Epithelial cell of prostate (primary cell): Measurements from ENCODE around the gene ANGPTL1.

Source experiments
- DNase-seq: peaks from one replicate; pipeline ENCODE4 v3.0.0-alpha.2; 2011; ENCODE audit warnings: low read depth, low spot score
- H3K27ac ChIP-seq: fragments of 450-650 bp; 2 replicates; pipeline ENCODE4 v1.5.1; 2017; ENCODE audit warnings: mild to moderate bottlenecking

The ANGPTL1 gene, protein sequence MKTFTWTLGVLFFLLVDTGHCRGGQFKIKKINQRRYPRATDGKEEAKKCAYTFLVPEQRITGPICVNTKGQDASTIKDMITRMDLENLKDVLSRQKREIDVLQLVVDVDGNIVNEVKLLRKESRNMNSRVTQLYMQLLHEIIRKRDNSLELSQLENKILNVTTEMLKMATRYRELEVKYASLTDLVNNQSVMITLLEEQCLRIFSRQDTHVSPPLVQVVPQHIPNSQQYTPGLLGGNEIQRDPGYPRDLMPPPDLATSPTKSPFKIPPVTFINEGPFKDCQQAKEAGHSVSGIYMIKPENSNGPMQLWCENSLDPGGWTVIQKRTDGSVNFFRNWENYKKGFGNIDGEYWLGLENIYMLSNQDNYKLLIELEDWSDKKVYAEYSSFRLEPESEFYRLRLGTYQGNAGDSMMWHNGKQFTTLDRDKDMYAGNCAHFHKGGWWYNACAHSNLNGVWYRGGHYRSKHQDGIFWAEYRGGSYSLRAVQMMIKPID

DNA sequence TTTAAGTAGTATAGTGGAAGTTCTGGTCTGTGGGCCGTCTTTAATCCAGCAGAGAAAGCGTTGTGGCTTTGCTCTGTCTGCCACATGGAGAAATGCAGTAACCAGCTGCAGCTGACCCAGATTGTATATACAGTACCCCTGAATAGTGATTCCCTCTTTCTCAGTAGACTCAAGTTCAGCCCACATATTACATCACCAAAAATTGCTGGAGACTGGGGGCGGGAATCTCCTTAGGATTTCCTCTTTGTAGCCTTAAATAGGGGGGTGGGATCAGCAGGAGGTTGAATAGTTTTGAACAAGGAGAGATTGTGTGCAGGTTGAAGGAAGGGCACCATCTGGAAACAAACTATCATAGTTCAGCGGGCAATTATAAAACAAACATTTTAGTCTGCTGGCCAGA, at the start of gene ANGPTL1:
Gene ANGPTL1 (minus strand): TSS at position 134 of the 400 bp plus-strand sequence. CDS start 5,301 bp downstream, outside the sequence.
- H3K27ac ChIP-seq = no peak within 1 kb of the TSS
- no peak for DNase-seq

- no peak overlapping the region for H3K27ac ChIP-seq
- no peak for DNase-seq
These were observed 48.7 kb upstream of the ANGPTL1 start for GRCh38 chr1:178919581-178919980.

GRCh38 chr1:178918955-178919354, 48.1 kb upstream of the ANGPTL1 start:
- no peak overlapping the region for H3K27ac ChIP-seq
- no peak for DNase-seq

DNA sequence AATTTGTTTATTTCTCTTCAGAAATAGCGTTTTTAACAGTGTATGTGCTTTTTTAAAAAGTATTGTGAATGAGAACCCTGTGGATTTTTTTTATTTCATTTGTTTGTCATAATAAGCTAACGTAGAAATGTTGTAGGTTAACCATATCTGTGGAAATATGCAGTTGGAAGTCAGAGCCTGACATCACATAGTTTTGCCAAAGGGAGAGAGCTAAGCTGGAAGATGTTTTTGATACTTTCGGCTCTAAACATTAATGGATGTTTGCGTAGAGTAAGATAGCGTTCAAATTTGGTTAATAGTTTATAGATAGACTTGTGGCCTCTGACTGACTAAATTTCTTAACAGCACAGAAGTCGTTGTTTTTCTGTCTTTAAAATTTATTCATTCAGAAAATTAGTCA, 47.4 kb upstream of the ANGPTL1 start:
- H3K27ac ChIP-seq = no peak overlapping the region
- DNase-seq = no peak

GRCh38 chr1:178916448-178917174, 45.7 kb upstream of the ANGPTL1 start:
- no peak for DNase-seq
- no peak overlapping the region for H3K27ac ChIP-seq

DNA sequence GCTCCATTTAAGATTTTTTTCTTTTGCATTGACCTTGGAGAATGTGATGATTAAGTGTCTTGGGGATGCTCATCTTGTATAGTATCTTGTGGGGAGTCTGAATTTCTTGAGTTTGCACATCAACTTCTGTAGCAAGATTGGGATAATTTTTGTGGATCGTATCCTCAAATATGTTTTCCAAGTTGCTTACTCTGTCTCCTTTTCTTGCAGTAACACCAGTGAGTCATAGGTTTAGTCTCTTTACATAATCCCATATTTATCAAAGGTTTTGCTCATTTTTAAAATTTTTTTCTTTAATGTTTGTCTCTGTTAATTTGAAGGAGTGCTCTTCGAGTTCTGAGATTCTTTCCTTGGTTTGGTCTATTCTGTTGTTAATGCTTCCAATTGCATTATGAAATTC, 41.7 kb upstream of the ANGPTL1 start:
- no peak overlapping the region for H3K27ac ChIP-seq
- no peak for DNase-seq

DNA sequence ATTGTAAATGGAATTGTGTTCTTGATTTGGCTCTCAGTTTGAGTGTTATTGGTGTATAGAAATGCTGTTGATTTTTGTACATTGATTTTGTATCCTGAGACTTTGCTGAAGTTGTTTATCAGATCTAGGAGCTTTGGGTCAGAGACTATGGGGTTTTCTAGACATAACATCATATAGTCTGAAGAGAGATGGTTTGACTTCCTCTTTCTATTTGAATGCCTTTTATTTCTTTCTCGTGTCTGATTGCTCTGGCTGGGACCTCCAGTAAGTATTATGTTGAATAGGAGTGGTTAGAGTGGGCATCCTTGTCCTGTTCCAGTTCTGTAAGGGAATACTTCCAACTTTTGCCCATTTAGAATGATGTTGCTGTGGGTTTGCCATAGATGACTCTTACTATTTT, 39.1 kb upstream of the ANGPTL1 start:
- H3K27ac ChIP-seq = no peak overlapping the region

GRCh38 chr1:178908358-178908757, 37.5 kb upstream of the ANGPTL1 start:
- no peak for DNase-seq
- no peak overlapping the region for H3K27ac ChIP-seq

More for the DNA sequence above, 39.1 kb upstream of the ANGPTL1 start:
- DNase-seq = no peak

DNA sequence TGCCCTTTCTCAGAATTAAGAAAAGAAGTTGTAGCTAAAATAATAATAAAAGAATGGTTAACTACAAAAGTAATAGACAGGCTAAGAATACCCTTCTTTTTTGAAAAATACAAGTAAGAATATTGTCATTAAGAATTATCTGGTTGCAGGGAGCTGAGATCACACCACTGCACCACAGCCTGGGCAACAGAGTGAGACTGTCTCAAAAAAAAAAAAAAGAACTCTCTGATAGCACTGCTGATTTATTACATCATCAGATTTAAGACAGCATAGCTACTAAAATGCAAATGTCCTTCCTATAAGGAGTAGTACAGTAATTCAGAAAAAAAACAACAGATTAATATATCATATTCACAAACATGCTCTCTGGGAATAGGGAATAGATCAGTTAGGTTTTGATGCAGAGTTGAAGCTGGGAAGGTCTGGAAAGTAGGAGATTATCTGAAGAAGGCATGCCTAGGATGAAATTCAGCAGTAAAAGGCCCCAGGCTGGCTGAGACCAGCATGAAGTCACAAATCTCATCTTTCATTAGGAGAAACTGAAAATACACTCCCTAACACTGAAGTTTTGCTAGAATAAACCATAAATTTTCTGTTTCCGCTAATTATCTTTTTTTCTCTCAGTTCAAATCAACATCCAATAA, 30.7 kb upstream of the ANGPTL1 start:
- no peak for DNase-seq
- no peak overlapping the region for H3K27ac ChIP-seq

- no peak for DNase-seq
- H3K27ac ChIP-seq = no peak overlapping the region
These were observed 28.5 kb upstream of the ANGPTL1 start for GRCh38 chr1:178899402-178899801.

GRCh38 chr1:178898401-178898800, 27.5 kb upstream of the ANGPTL1 start:
- no peak overlapping the region for H3K27ac ChIP-seq
- no peak for DNase-seq

- no peak for DNase-seq
- H3K27ac ChIP-seq = no peak overlapping the region
These were observed 25.1 kb upstream of the ANGPTL1 start for GRCh38 chr1:178895928-178896327.

- no peak overlapping the region for H3K27ac ChIP-seq
- no peak for DNase-seq
These were observed 15.7 kb upstream of the ANGPTL1 start for GRCh38 chr1:178886551-178886950.

DNA sequence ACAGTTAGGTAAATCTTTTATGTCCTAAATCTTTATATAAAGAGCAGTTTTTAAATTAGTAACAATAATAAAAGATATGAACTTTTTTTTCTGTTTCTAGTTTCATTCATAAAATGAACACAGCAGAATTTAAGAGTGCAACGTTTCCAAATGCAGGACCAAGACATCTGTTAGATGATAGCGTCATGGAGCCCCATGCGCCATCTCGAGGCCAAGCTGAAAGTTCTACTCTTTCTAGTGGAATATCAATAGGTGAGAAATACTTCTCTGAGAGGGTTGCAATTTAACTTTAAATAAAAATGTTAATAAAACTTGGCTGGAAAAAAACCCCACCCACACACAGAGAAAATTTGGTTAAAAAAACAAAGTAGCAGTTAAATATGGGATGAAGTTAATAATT, 15.0 kb upstream of the ANGPTL1 start:
- H3K27ac ChIP-seq = no peak overlapping the region
- DNase-seq = no peak

GRCh38 chr1:178881950-178882349, 11.1 kb upstream of the ANGPTL1 start:
- no peak overlapping the region for H3K27ac ChIP-seq

DNA sequence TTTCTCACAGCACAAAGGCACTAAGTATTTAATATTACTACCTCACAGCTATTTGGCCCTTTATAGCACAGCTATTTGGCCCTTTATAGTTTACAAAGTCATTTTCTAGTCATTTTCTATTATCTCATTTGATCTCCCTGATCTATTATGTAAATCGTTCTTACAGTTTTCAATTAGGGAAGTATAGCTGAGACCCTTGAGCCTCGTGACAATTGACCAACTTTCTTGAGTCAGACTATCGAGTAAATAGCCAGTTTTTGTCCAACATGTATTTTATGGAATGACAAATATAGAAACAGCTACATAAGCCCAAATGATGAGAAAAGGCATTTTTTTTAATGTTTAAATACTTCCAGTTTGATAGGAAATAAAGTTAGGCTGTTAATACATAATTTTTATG, 7.0 kb upstream of the ANGPTL1 start:
- no peak overlapping the region for H3K27ac ChIP-seq
- no peak for DNase-seq

More at GRCh38 chr1:178881950-178882349, 11.1 kb upstream of the ANGPTL1 start:
- no peak for DNase-seq

GRCh38 chr1:178875936-178876335, 5.1 kb upstream of the ANGPTL1 start:
- no peak overlapping the region for H3K27ac ChIP-seq
- no peak for DNase-seq

DNA sequence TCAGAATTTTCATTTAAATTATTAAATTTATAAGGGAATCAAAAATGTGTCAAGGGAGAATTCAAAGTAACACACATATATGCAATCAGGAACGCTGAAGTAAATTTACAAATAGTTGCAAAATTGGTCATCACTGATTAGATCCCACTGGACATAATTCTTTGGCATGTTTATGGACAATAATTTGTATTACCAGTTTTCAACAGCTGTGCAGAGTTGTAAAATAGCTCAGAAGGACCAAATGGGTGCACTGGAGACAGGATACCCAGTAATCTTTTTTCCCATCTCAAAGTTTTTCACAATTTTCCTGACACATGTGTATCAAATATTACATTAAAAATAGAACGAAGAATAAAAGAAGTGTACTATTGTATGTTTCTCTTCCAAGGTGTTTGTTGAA, 4.1 kb upstream of the ANGPTL1 start:
- H3K27ac ChIP-seq = no peak overlapping the region
- no peak for DNase-seq

- no peak overlapping the region for H3K27ac ChIP-seq
- DNase-seq = no peak
These were observed 859 bp upstream of the ANGPTL1 start for GRCh38 chr1:178871551-178872320.

GRCh38 chr1:178870221-178870620, 656 bp downstream of the ANGPTL1 start:
- no peak for DNase-seq
- no peak overlapping the region for H3K27ac ChIP-seq
